ENCODE measurements around the gene ZBP1.

ZBP1 gene

DNA sequence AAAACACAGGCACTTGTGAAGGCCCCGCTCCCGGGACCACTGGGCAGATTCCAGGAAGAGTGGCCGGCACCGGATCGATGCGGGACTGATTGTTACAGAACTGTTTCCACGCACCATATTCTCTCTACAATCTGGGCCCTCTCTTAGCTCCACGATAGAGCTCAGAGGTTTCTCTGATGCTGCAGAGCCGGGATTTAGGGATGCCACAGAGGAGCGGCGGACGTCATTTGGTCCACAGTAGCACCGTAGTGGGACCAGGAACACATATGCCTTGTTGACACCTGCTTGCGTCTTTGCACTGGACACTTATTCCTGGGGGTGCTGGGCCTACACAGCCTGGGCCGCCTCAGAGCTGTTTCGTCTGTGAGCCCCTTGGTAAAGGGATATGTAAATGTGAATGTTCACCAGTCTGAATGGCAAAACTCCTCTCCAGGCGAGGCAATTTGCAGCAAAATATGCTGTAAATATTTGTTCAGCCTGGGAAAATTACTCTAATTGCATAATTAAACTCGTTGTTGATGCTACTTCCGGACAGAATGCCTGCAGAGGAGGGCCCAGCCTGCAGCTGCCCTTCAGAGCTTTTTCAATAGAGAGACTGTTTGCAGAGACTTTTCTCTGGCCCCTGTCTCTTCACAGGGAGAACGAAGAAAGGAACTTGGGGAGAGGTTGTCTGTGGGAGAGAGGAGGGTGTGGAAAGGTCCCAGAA is 49.9 kb downstream of the ZBP1 start:
- no peak for ATAC-seq
- no peak for TF ChIP-seq OSR1 (CRISPR knock-in tag; IDR thresholded peaks at IDR 0.05)
- no peak for TF ChIP-seq PPARA (CRISPR knock-in tag; IDR thresholded peaks at IDR 0.05; ENCODE audit: borderline replicate concordance)
- TF ChIP-seq, protein P1, sequence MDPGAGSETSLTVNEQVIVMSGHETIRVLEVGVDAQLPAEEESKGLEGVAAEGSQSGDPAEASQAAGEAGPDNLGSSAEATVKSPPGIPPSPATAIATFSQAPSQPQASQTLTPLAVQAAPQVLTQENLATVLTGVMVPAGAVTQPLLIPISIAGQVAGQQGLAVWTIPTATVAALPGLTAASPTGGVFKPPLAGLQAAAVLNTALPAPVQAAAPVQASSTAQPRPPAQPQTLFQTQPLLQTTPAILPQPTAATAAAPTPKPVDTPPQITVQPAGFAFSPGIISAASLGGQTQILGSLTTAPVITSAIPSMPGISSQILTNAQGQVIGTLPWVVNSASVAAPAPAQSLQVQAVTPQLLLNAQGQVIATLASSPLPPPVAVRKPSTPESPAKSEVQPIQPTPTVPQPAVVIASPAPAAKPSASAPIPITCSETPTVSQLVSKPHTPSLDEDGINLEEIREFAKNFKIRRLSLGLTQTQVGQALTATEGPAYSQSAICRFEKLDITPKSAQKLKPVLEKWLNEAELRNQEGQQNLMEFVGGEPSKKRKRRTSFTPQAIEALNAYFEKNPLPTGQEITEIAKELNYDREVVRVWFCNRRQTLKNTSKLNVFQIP (CRISPR knock-in tag; IDR thresholded peaks at IDR 0.05; ENCODE audit: borderline replicate concordance, low read depth): no peak
- no peak for TF ChIP-seq ZC3H10 (CRISPR knock-in tag; IDR thresholded peaks at IDR 0.05)
- TF ChIP-seq TOX (CRISPR knock-in tag; IDR thresholded peaks at IDR 0.05; ENCODE audit: borderline replicate concordance): no peak
- TF ChIP-seq GLIS3 (CRISPR knock-in tag; IDR thresholded peaks at IDR 0.05): no peak
- TF ChIP-seq ZNF8 (CRISPR knock-in tag; IDR thresholded peaks at IDR 0.05): no peak
- TF ChIP-seq, protein P2, sequence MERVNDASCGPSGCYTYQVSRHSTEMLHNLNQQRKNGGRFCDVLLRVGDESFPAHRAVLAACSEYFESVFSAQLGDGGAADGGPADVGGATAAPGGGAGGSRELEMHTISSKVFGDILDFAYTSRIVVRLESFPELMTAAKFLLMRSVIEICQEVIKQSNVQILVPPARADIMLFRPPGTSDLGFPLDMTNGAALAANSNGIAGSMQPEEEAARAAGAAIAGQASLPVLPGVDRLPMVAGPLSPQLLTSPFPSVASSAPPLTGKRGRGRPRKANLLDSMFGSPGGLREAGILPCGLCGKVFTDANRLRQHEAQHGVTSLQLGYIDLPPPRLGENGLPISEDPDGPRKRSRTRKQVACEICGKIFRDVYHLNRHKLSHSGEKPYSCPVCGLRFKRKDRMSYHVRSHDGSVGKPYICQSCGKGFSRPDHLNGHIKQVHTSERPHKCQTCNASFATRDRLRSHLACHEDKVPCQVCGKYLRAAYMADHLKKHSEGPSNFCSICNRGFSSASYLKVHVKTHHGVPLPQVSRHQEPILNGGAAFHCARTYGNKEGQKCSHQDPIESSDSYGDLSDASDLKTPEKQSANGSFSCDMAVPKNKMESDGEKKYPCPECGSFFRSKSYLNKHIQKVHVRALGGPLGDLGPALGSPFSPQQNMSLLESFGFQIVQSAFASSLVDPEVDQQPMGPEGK (CRISPR knock-in tag; IDR thresholded peaks at IDR 0.05; ENCODE audit: borderline replicate concordance): no peak
- no peak for TF ChIP-seq RARB (CRISPR knock-in tag; IDR thresholded peaks at IDR 0.05)
- TF ChIP-seq ZFP30 (CRISPR knock-in tag; IDR thresholded peaks at IDR 0.05): no peak
- no peak for TF ChIP-seq ESRRG (CRISPR knock-in tag; IDR thresholded peaks at IDR 0.05)
- no peak for TF ChIP-seq ISL1 (CRISPR knock-in tag; IDR thresholded peaks at IDR 0.05)
- TF ChIP-seq, protein P3, sequence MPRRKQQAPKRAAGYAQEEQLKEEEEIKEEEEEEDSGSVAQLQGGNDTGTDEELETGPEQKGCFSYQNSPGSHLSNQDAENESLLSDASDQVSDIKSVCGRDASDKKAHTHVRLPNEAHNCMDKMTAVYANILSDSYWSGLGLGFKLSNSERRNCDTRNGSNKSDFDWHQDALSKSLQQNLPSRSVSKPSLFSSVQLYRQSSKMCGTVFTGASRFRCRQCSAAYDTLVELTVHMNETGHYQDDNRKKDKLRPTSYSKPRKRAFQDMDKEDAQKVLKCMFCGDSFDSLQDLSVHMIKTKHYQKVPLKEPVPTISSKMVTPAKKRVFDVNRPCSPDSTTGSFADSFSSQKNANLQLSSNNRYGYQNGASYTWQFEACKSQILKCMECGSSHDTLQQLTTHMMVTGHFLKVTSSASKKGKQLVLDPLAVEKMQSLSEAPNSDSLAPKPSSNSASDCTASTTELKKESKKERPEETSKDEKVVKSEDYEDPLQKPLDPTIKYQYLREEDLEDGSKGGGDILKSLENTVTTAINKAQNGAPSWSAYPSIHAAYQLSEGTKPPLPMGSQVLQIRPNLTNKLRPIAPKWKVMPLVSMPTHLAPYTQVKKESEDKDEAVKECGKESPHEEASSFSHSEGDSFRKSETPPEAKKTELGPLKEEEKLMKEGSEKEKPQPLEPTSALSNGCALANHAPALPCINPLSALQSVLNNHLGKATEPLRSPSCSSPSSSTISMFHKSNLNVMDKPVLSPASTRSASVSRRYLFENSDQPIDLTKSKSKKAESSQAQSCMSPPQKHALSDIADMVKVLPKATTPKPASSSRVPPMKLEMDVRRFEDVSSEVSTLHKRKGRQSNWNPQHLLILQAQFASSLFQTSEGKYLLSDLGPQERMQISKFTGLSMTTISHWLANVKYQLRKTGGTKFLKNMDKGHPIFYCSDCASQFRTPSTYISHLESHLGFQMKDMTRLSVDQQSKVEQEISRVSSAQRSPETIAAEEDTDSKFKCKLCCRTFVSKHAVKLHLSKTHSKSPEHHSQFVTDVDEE (CRISPR knock-in tag; IDR thresholded peaks at IDR 0.05): no peak
- TF ChIP-seq, protein P4, sequence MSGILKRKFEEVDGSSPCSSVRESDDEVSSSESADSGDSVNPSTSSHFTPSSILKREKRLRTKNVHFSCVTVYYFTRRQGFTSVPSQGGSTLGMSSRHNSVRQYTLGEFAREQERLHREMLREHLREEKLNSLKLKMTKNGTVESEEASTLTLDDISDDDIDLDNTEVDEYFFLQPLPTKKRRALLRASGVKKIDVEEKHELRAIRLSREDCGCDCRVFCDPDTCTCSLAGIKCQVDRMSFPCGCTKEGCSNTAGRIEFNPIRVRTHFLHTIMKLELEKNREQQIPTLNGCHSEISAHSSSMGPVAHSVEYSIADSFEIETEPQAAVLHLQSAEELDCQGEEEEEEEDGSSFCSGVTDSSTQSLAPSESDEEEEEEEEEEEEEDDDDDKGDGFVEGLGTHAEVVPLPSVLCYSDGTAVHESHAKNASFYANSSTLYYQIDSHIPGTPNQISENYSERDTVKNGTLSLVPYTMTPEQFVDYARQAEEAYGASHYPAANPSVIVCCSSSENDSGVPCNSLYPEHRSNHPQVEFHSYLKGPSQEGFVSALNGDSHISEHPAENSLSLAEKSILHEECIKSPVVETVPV (CRISPR knock-in tag; IDR thresholded peaks at IDR 0.05): no peak
- no peak for TF ChIP-seq CSDC2 (CRISPR knock-in tag; IDR thresholded peaks at IDR 0.05)
- TF ChIP-seq, protein P5, sequence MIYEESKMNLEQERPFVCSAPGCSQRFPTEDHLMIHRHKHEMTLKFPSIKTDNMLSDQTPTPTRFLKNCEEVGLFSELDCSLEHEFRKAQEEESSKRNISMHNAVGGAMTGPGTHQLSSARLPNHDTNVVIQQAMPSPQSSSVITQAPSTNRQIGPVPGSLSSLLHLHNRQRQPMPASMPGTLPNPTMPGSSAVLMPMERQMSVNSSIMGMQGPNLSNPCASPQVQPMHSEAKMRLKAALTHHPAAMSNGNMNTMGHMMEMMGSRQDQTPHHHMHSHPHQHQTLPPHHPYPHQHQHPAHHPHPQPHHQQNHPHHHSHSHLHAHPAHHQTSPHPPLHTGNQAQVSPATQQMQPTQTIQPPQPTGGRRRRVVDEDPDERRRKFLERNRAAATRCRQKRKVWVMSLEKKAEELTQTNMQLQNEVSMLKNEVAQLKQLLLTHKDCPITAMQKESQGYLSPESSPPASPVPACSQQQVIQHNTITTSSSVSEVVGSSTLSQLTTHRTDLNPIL (CRISPR knock-in tag; IDR thresholded peaks at IDR 0.05; ENCODE audit: low read depth): no peak
- no peak for TF ChIP-seq ZFP3 (CRISPR knock-in tag; IDR thresholded peaks at IDR 0.05)

DNA sequence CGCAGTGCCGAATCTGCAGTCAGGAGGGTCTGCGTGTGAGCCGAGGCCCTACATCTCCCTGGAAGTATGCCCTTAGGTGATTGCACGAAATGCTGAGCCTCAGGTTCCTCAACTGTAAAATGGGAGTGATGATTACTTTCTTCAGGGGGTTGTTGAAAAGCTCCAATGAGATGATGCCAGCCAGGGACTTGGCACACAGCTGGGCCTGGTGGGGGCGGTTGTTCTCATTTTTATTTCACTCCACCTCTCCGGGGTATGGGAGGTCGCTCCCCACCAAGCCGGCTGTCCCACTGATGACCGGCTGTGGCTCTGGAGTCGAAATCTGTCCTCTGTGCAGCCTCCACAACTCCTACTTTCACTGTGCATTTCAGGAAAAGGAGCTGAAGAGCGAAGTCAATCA is 51.3 kb downstream of the ZBP1 start:
- ATAC-seq: no peak
- no peak for TF ChIP-seq ZFP30 (CRISPR knock-in tag; IDR thresholded peaks at IDR 0.05)
- TF ChIP-seq ZNF70 (CRISPR knock-in tag; IDR thresholded peaks at IDR 0.05): no peak
- TF ChIP-seq, protein P5 (CRISPR knock-in tag; IDR thresholded peaks at IDR 0.05; ENCODE audit: low read depth): no peak
- TF ChIP-seq ISL1 (CRISPR knock-in tag; IDR thresholded peaks at IDR 0.05): no peak
- TF ChIP-seq TOX (CRISPR knock-in tag; IDR thresholded peaks at IDR 0.05; ENCODE audit: borderline replicate concordance): no peak
- TF ChIP-seq ESRRG (CRISPR knock-in tag; IDR thresholded peaks at IDR 0.05): no peak
- TF ChIP-seq, protein P1 (CRISPR knock-in tag; IDR thresholded peaks at IDR 0.05; ENCODE audit: borderline replicate concordance, low read depth): no peak
- TF ChIP-seq, protein P2 (CRISPR knock-in tag; IDR thresholded peaks at IDR 0.05; ENCODE audit: borderline replicate concordance): no peak
- no peak for TF ChIP-seq TCF4 (CRISPR knock-in tag; IDR thresholded peaks at IDR 0.05; ENCODE audit: borderline replicate concordance)
- TF ChIP-seq ZC3H10 (CRISPR knock-in tag; IDR thresholded peaks at IDR 0.05): no peak
- TF ChIP-seq ARNTL (CRISPR knock-in tag; IDR thresholded peaks at IDR 0.05; ENCODE audit: borderline replicate concordance, low read depth): no peak
- TF ChIP-seq, protein P4 (CRISPR knock-in tag; IDR thresholded peaks at IDR 0.05): no peak
- no peak for TF ChIP-seq OSR1 (CRISPR knock-in tag; IDR thresholded peaks at IDR 0.05)
- TF ChIP-seq CSDC2 (CRISPR knock-in tag; IDR thresholded peaks at IDR 0.05): no peak
- no peak for TF ChIP-seq ZNF8 (CRISPR knock-in tag; IDR thresholded peaks at IDR 0.05)
- no peak for TF ChIP-seq GLIS3 (CRISPR knock-in tag; IDR thresholded peaks at IDR 0.05)
- no peak for TF ChIP-seq ZFP3 (CRISPR knock-in tag; IDR thresholded peaks at IDR 0.05)
- no peak for TF ChIP-seq SNAI2 (CRISPR knock-in tag; IDR thresholded peaks at IDR 0.05)
- TF ChIP-seq RARB (CRISPR knock-in tag; IDR thresholded peaks at IDR 0.05): no peak

All from SK-N-SH treated with all-trans-retinoic acid at 6 μM for 48 hours (cell line).